Brain microvascular endothelial cell (primary cell): ENCODE measurements around the gene PCED1A.
"Not testable (repeated sequence)": the region's sequence is repeated elsewhere in the genome, so short reads cannot be mapped to it uniquely, and the experiment has no call there.

Experiments
- DNase-seq: peaks from one replicate; pipeline ENCODE4 v3.0.0-alpha.2; 2020
- H3K27ac ChIP-seq: fragments of 250-450 bp; sonication (Bioruptor Pico); 2 replicates; pipeline ENCODE4 v1.5.1; 2020; ENCODE audit warnings: mild to moderate bottlenecking, moderate library complexity
- H3K27me3 ChIP-seq: fragments of 250-450 bp; sonication (Bioruptor Pico); replicated peaks from 2 replicates; pipeline ENCODE4 v1.5.1; 2020; ENCODE audit warnings: mild to moderate bottlenecking
- H3K36me3 ChIP-seq: fragments of 250-450 bp; sonication (Bioruptor Pico); replicated peaks from 2 replicates; pipeline ENCODE4 v1.5.1; 2020; ENCODE audit warnings: mild to moderate bottlenecking
- H3K4me3 ChIP-seq: 2 replicates; pipeline ENCODE4 v1.5.1; 2011; ENCODE audit warnings: low read depth, mild to moderate bottlenecking, control low read depth, low read length, moderate library complexity
- CTCF ChIP-seq: IDR thresholded peaks from 2 replicates; pipeline ENCODE4 v1.5.1; 2011; ENCODE audit warnings: low read depth, mild to moderate bottlenecking, moderate library complexity, low read length, control low read depth, inconsistent platforms; ENCODE audit errors: missing control alignments
- in situ Hi-C: cut with HindIII; loops from 2 replicates; pipeline ENCODE4 v1.10.0; 2017; ENCODE audit warnings: low sequenced_read_pairs, low pct_ligation_motif_present

PCED1A gene

GRCh38 chr20:2809690-2810089 lies 30.8 kb downstream of the PCED1A start:
- Histone ChIP-seq H3K27me3 (peaks cover 25% of the 10 kb centered on the region), H3K36me3 (no peaks in the 10 kb centered on the region), H3K4me3 (no peak overlapping the region), H3K27ac (no peak overlapping the region)
- in situ Hi-C loops, result no loop called here
- TF ChIP-seq CTCF, result no peak
- no peak for DNase-seq

- in situ Hi-C loops, H3K36me3 ChIP-seq, DNase-seq, H3K27ac ChIP-seq, H3K4me3 ChIP-seq: not testable (repeated sequence)
- H3K27me3 ChIP-seq, result peaks cover 37% of the 10 kb centered on the region
Observed at GRCh38 chr20:2807929-2808328, 32.5 kb downstream of the PCED1A start.

GRCh38 chr20:2807019-2807418 lies 33.4 kb downstream of the PCED1A start:
- DNase-seq, result no peak
- in situ Hi-C loops, result no loop called here
- peaks cover 43% of the 10 kb centered on the region for H3K27me3 ChIP-seq
- TF ChIP-seq CTCF, result no peak
- no peak overlapping the region for H3K27ac ChIP-seq
- H3K36me3 ChIP-seq, result no peaks in the 10 kb centered on the region
- no peak overlapping the region for H3K4me3 ChIP-seq

GRCh38 chr20:2806351-2806701 lies 34.1 kb downstream of the PCED1A start:
- peaks cover 48% of the 10 kb centered on the region for H3K27me3 ChIP-seq

GRCh38 chr20:2805689-2806350 lies 34.6 kb downstream of the PCED1A start:
- H3K27me3 ChIP-seq, result peaks cover 53% of the 10 kb centered on the region
- H3K4me3 ChIP-seq, result no peak overlapping the region
- no peak for DNase-seq
- in situ Hi-C loops, result no loop called here
- no peaks in the 10 kb centered on the region for H3K36me3 ChIP-seq
- no peak for TF ChIP-seq CTCF
- H3K27ac ChIP-seq, result no peak overlapping the region

More at GRCh38 chr20:2806351-2806701, 34.1 kb downstream of the PCED1A start:
- Histone ChIP-seq H3K36me3 (no peaks in the 10 kb centered on the region), H3K27ac (no peak overlapping the region), H3K4me3 (no peak overlapping the region)
- in situ Hi-C loops, result no loop called here
- DNase-seq, result no peak
- no peak for TF ChIP-seq CTCF

- TF ChIP-seq CTCF, result no peak
- Histone ChIP-seq H3K36me3 (no peaks in the 10 kb centered on the region), H3K27me3 (peaks cover 59% of the 10 kb centered on the region), H3K27ac (no peak overlapping the region), H3K4me3 (no peak overlapping the region)
- no peak for DNase-seq
- in situ Hi-C loops, result no loop called here
Observed at GRCh38 chr20:2804852-2805688, 35.4 kb downstream of the PCED1A start.
